Measurements from ENCODE around the gene ZNF664. TPM values are rescaled to one million over a fixed set of nuclear protein-coding genes. Genes with fewer than 3 reads are reported as not detected.

The ZNF664 gene
- total RNA-seq, 1 donor from 2014 or later, result 67.6 TPM

DNA sequence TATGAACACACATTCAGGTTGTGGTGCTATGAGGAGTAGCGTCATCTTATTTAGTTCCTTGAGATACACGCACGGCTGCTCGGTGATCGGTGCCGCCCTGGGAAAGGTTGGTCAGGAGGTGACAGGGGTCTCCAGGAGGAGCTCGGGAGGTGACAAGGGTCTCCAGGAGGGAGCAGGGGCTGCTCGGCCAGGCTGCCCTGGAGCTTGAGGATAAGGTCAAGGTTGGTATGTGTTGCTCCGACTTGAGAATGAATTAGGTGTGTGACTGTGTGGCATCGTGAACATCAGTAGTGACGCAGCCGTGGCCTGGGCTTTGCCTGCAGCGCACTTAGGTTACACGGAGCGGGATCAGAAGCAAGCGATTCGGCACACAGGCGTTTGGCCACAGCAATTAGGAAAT is 36.5 kb upstream of the ZNF664 start:
- Histone ChIP-seq H3K36me3 (ENCODE audit: insufficient read depth, low read length) (peaks cover 2% of the 10 kb centered on the region), H3K27me3 (ENCODE audit: insufficient read depth, low read length) (no peaks in the 10 kb centered on the region), H3K9ac (ENCODE audit: low read length) (no peak overlapping the region), H3K79me2 (ENCODE audit: insufficient read depth, low read length) (no peaks in the 10 kb centered on the region), H3K9me3 (ENCODE audit: insufficient read depth, low read depth, low read length) (peaks cover 2% of the 10 kb centered on the region), H3K4me3 (ENCODE audit: insufficient read depth, low read depth, low read length) (no peak overlapping the region), H3K4me2 (ENCODE audit: low read length) (no peak overlapping the region), H3K27ac (ENCODE audit: low read depth, low read length) (no peak overlapping the region), H3K4me1 (ENCODE audit: insufficient read depth, low read length) (peaks cover 6% of the 10 kb centered on the region), H2AFZ (ENCODE audit: low read depth, low read length) (no peak overlapping the region), H4K20me1 (ENCODE audit: insufficient read depth, low read length) (no peaks in the 10 kb centered on the region)
- Mint-ChIP-seq H3K4me1 (ENCODE audit: low read depth, unreplicated experiment) (peaks cover 19% of the 10 kb centered on the region), H3K36me3 (ENCODE audit: low read depth, unreplicated experiment) (peaks cover 40% of the 10 kb centered on the region), H3K4me3 (ENCODE audit: unreplicated experiment) (no peak overlapping the region), H3K27me3 (ENCODE audit: low read depth, unreplicated experiment) (peaks cover 7% of the 10 kb centered on the region), H3K9me3 (ENCODE audit: unreplicated experiment) (peaks cover 6% of the 10 kb centered on the region), H3K27ac (ENCODE audit: unreplicated experiment) (no peak overlapping the region)
- no peak for DNase-seq (ENCODE audit: low read depth)
- no peak for FAIRE-seq
- no peak for TF ChIP-seq EZH2 (IDR thresholded peaks at IDR 0.05; ENCODE audit: insufficient read depth, low read length)
- TF ChIP-seq, protein P1, sequence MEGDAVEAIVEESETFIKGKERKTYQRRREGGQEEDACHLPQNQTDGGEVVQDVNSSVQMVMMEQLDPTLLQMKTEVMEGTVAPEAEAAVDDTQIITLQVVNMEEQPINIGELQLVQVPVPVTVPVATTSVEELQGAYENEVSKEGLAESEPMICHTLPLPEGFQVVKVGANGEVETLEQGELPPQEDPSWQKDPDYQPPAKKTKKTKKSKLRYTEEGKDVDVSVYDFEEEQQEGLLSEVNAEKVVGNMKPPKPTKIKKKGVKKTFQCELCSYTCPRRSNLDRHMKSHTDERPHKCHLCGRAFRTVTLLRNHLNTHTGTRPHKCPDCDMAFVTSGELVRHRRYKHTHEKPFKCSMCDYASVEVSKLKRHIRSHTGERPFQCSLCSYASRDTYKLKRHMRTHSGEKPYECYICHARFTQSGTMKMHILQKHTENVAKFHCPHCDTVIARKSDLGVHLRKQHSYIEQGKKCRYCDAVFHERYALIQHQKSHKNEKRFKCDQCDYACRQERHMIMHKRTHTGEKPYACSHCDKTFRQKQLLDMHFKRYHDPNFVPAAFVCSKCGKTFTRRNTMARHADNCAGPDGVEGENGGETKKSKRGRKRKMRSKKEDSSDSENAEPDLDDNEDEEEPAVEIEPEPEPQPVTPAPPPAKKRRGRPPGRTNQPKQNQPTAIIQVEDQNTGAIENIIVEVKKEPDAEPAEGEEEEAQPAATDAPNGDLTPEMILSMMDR (IDR thresholded peaks at IDR 0.05; ENCODE audit: insufficient read depth, low read depth, low read length), result no peak

GRCh38 chr12:123936956-123937706 is 35.9 kb upstream of the ZNF664 start:
- Histone ChIP-seq H3K4me2 (ENCODE audit: low read length) (no peak overlapping the region), H3K4me3 (ENCODE audit: insufficient read depth, low read depth, low read length) (no peak overlapping the region), H2AFZ (ENCODE audit: low read depth, low read length) (no peak overlapping the region), H3K9ac (ENCODE audit: low read length) (no peak overlapping the region), H3K27ac (ENCODE audit: low read depth, low read length) (no peak overlapping the region), H3K36me3 (ENCODE audit: insufficient read depth, low read length) (peaks cover 2% of the 10 kb centered on the region), H3K79me2 (ENCODE audit: insufficient read depth, low read length) (no peaks in the 10 kb centered on the region), H3K4me1 (ENCODE audit: insufficient read depth, low read length) (peaks cover 11% of the 10 kb centered on the region), H3K27me3 (ENCODE audit: insufficient read depth, low read length) (no peaks in the 10 kb centered on the region), H3K9me3 (ENCODE audit: insufficient read depth, low read depth, low read length) (peaks cover 7% of the 10 kb centered on the region), H4K20me1 (ENCODE audit: insufficient read depth, low read length) (peaks cover 3% of the 10 kb centered on the region)
- peaks cover 8% of the 10 kb centered on the region for H3K9me3 Mint-ChIP-seq (ENCODE audit: unreplicated experiment)
- no peak for TF ChIP-seq EZH2 (IDR thresholded peaks at IDR 0.05; ENCODE audit: insufficient read depth, low read length)
- H3K27ac Mint-ChIP-seq (ENCODE audit: unreplicated experiment), result no peak overlapping the region
- DNase-seq (ENCODE audit: low read depth) (no peak), FAIRE-seq (no peak)
- peaks cover 19% of the 10 kb centered on the region for H3K4me1 Mint-ChIP-seq (ENCODE audit: low read depth, unreplicated experiment)
- peaks cover 46% of the 10 kb centered on the region for H3K36me3 Mint-ChIP-seq (ENCODE audit: low read depth, unreplicated experiment)
- H3K4me3 Mint-ChIP-seq (ENCODE audit: unreplicated experiment), result peak overlapping the region; percentile 2
- peaks cover under 1% of the 10 kb centered on the region for H3K27me3 Mint-ChIP-seq (ENCODE audit: low read depth, unreplicated experiment)

DNA sequence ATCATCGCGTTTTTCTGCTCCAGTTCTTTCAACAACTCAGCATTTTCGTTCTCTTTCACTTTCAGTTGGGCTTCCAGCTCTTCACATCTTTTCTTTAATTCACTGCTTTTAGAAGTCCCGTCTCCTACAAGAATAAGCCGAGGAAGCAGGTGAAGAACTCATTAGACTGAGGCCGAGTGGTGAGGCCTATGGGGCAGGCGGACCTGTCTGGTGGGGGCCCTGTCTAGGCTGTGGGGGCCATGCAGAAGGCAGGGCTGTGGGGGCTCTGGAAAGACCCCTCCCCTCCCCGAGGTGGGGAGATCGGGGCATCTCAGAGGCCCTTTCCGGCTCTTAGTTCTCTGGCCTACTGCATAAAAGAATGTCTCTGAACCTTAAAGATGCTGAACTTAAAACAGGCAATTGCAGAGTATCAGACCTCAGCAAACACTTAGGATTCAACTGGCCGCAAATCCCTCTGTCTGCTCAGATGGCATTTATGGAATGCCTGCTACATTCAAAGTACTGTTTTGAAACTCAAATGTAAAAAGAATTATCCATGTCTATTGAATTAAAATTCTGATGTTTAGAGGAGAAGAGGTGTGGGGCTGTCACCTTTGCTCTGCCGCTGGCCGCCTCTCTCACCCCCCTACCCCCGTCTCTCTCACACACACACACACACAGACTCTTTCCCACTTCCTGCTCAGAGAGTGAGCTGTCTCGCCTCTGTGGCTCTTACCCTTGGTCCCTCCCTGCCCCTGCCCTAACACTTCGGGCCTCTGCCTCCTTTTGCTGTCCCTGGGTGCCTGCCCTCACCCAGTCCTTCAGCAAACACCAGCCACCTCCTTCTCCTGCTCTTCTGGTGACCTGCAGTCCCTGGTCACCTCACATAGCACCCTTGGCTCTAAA is 35.1 kb upstream of the ZNF664 start:
- Mint-ChIP-seq H3K27ac (ENCODE audit: unreplicated experiment) (peak overlapping the region; percentile 79), H3K27me3 (ENCODE audit: low read depth, unreplicated experiment) (no peaks in the 10 kb centered on the region), H3K9me3 (ENCODE audit: unreplicated experiment) (peaks cover 16% of the 10 kb centered on the region), H3K36me3 (ENCODE audit: low read depth, unreplicated experiment) (peaks cover 54% of the 10 kb centered on the region), H3K4me3 (ENCODE audit: unreplicated experiment) (peak overlapping the region; percentile 68), H3K4me1 (ENCODE audit: low read depth, unreplicated experiment) (peaks cover 19% of the 10 kb centered on the region)
- H3K4me1 ChIP-seq (ENCODE audit: insufficient read depth, low read length), result peaks cover 18% of the 10 kb centered on the region
- FAIRE-seq, result peak; percentile 23
- H3K27me3 ChIP-seq (ENCODE audit: insufficient read depth, low read length), result no peaks in the 10 kb centered on the region
- H3K4me3 ChIP-seq (ENCODE audit: insufficient read depth, low read depth, low read length), result no peak overlapping the region
- peaks cover 2% of the 10 kb centered on the region for H3K36me3 ChIP-seq (ENCODE audit: insufficient read depth, low read length)
- no peaks in the 10 kb centered on the region for H3K79me2 ChIP-seq (ENCODE audit: insufficient read depth, low read length)
- peaks cover 7% of the 10 kb centered on the region for H3K9me3 ChIP-seq (ENCODE audit: insufficient read depth, low read depth, low read length)
- TF ChIP-seq EZH2 (IDR thresholded peaks at IDR 0.05; ENCODE audit: insufficient read depth, low read length), result no peak
- TF ChIP-seq, protein P1 (IDR thresholded peaks at IDR 0.05; ENCODE audit: insufficient read depth, low read depth, low read length), result no peak
- H2AFZ ChIP-seq (ENCODE audit: low read depth, low read length), result no peak overlapping the region
- DNase-seq (ENCODE audit: low read depth), result peak; percentile 14
- peak overlapping the region; percentile 34 for H3K4me2 ChIP-seq (ENCODE audit: low read length)
- H3K9ac ChIP-seq (ENCODE audit: low read length), result no peak overlapping the region
- H4K20me1 ChIP-seq (ENCODE audit: insufficient read depth, low read length), result peaks cover 8% of the 10 kb centered on the region
- H3K27ac ChIP-seq (ENCODE audit: low read depth, low read length), result peak overlapping the region; percentile 18

Data from astrocyte (in vitro differentiated cells and primary cell).